WI38 (cell line): ENCODE measurements around the gene STIM1.

Source experiments
- H3K4me3 ChIP-seq: 2 replicates; pipeline ENCODE4 v1.5.1; 2011; ENCODE audit warnings: low read depth, mild to moderate bottlenecking, control low read depth, low read length
- CTCF ChIP-seq: IDR thresholded peaks from 2 replicates; pipeline ENCODE4 v1.5.1; 2012; ENCODE audit warnings: low read depth, mild to moderate bottlenecking, control low read depth, low read length

Gene STIM1

DNA sequence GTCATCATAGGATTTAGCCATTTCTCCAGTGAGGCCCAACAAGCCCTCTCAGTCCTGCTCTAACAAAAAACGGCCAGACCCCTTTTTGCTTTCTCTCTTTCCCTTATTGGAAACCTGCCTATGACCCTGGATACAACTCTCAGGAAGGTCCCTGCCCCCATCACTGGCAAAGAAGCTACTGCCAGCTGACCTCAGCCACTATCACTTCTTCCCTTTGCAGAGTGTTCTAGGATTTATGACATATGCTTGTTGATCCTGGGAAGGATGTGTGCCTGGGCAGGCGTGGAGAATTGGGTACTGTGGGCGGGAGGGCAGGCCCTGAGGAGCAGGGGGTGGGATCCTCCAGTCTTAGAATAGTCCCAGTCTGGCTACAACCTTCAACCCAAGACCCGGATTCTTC, 39.6 kb upstream of the STIM1 start:
- TF ChIP-seq CTCF, result no peak

DNA sequence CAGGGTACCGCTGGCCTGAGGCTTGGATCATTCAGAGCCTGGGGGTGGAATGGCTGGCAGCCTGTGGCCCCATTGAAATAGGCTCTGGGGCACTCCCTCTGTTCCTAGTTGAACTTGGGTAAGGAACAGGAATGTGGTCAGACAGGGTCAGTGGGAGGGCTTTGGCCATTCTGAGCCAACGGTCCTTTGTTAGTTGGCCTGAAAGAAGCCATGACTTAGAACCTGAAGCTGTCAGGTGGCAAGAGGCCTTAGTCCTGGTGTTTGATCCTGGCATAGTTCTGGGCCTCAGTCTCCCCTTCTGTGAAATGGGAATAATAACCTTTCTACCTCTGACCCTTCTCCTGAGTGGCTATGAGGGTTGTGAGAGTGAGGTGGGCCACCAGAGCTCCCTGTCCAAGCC, 38.8 kb upstream of the STIM1 start:
- no peak overlapping the region for H3K4me3 ChIP-seq
- no peak for TF ChIP-seq CTCF

More for the DNA sequence above, 39.6 kb upstream of the STIM1 start:
- H3K4me3 ChIP-seq, result no peak overlapping the region

- H3K4me3 ChIP-seq, result no peak overlapping the region
- TF ChIP-seq CTCF, result no peak
These were observed 38.2 kb upstream of the STIM1 start for GRCh38 chr11:3817181-3817800.

DNA sequence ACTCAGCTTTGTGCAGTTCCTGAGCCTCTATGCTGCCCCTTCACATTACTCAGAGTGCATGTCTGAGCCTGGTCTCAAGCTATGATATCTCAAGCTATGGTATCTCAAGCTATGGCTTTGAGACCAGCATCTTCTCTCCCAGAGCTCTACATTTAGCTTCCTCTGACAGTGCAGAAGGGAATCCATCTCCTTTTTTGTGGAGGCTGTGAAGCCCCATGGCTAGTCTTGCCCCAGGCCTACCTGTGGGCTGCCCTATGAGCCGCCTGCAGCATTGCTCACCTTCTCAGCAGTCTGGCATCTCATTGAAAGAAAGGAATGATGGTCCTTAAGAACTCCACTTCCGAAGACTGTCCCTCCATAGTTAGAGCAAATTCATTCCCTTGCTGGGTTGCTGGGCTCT, 34.5 kb upstream of the STIM1 start:
- no peak overlapping the region for H3K4me3 ChIP-seq
- TF ChIP-seq CTCF, result no peak

DNA sequence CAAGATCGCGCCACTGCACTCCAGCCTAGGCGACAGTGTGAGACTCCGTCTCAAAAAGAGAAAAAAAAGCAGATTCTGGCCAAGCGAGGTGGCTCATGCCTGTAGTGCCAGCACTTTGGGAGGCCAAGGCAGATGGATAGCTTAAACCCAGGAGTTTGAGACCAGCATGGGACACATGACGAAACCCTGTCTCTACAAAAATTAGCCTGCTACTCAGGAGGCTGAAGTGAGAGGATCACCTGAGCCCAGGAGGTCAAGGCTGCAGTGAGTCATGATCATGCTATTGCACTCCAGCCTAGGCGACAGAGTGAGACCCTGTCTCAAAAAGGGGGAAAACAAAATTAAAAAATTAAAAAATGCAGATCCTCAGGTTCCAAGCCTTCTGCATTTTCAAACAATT, 33.2 kb upstream of the STIM1 start:
- TF ChIP-seq CTCF, result no peak
- no peak overlapping the region for H3K4me3 ChIP-seq

DNA sequence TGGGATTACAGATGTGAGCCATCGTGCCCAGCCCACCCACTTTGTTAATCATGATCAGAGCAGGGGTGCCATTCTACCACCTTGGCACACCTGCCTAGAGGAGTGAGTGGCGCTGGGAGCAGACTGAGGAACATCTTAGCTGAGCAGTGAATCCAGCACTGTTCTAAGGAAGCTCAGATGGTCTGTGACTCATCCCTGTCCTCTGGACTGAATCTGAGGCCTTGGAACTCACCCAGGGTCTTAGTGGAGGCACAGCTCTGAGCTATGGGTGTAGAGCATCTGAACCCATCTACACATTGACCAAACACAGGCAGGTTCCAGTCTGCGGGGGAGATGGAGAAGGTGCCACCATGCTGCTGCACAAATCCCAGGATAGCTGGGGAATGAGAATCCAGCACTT, 32.2 kb upstream of the STIM1 start:
- no peak for TF ChIP-seq CTCF
- no peak overlapping the region for H3K4me3 ChIP-seq

- no peak overlapping the region for H3K4me3 ChIP-seq
- no peak for TF ChIP-seq CTCF
These were observed 31.5 kb upstream of the STIM1 start for GRCh38 chr11:3823762-3824506.
